SU-DHL-6 (cell line): Measurements from ENCODE around the gene PDP2.

Experiments
- H2AFZ ChIP-seq: fragments of 200-600 bp; sonication (generic); 2 replicates; pipeline ENCODE4 v1.6.1; 2014; ENCODE audit warnings: low read depth, mild to moderate bottlenecking, moderate library complexity, mixed read lengths, antibody characterized with exemption, low read length; ENCODE audit not compliant: severe bottlenecking
- H3F3A ChIP-seq: fragments of 200-600 bp; shearing (Covaris generic); 2 replicates; pipeline ENCODE4 v1.6.0; 2016; ENCODE audit warnings: antibody characterized with exemption, mild to moderate bottlenecking; ENCODE audit not compliant: insufficient read depth
- H3K27ac ChIP-seq: fragments of 200-600 bp; sonication (generic); 2 replicates; pipeline ENCODE4 v1.5.1; 2016; ENCODE audit warnings: low read depth, mild to moderate bottlenecking, low read length, moderate library complexity, mixed read lengths
- H3K27me3 ChIP-seq: fragments of 200-600 bp; sonication (generic), shearing (Covaris generic); 2 replicates; pipeline ENCODE4 v1.6.0; 2014; ENCODE audit warnings: mild to moderate bottlenecking, low read length
- H3K36me3 ChIP-seq: fragments of 200-600 bp; sonication (generic); 2 replicates; pipeline ENCODE4 v1.6.1; 2014; ENCODE audit warnings: mild to moderate bottlenecking, low read length, mixed read lengths
- H3K4me2 ChIP-seq: fragments of 300-600, 200-600 bp; shearing (Covaris generic), sonication (generic); 2 replicates; pipeline ENCODE4 v1.6.0; 2014; ENCODE audit warnings: low read length, low read depth, mild to moderate bottlenecking; ENCODE audit not compliant: poor library complexity, severe bottlenecking
- H3K4me3 ChIP-seq: fragments of 200-600 bp; sonication (generic); 2 replicates; pipeline ENCODE4 v1.5.1; 2014; ENCODE audit warnings: antibody characterized with exemption, low read length, mild to moderate bottlenecking, mixed read lengths; ENCODE audit not compliant: insufficient read depth, poor library complexity, severe bottlenecking
- H3K79me2 ChIP-seq: fragments of 200-600 bp; sonication (generic); 2 replicates; pipeline ENCODE4 v1.6.1; 2014; ENCODE audit warnings: mild to moderate bottlenecking, low read length, moderate library complexity; ENCODE audit not compliant: insufficient read depth
- H3K9ac ChIP-seq: fragments of 200-600 bp; sonication (generic); 2 replicates; pipeline ENCODE4 v1.7.0; 2014; ENCODE audit warnings: mild to moderate bottlenecking, low read length
- H3K9me2 ChIP-seq: fragments of 200-600 bp; sonication (generic); replicated peaks from 2 replicates; pipeline ENCODE4 v1.6.1; 2014; ENCODE audit warnings: low read length; ENCODE audit not compliant: insufficient read depth
- H3K9me3 ChIP-seq: fragments of 200-600 bp; sonication (generic); 2 replicates; pipeline ENCODE4 v1.6.1; 2014; ENCODE audit warnings: low read length, mixed read lengths; ENCODE audit not compliant: insufficient read depth
- H4K20me1 ChIP-seq: fragments of 200-600 bp; sonication (generic); 2 replicates; pipeline ENCODE4 v1.6.1; 2014; ENCODE audit warnings: low read depth, mild to moderate bottlenecking, antibody characterized with exemption, low read length, moderate library complexity, mixed read lengths
- CTCF ChIP-seq: fragments of 200-600 bp; sonication (generic); IDR thresholded peaks from one replicate; pipeline ENCODE4 v1.5.1; 2017; ENCODE audit warnings: antibody characterized with exemption, mild to moderate bottlenecking, low read length, moderate library complexity; ENCODE audit not compliant: insufficient read depth, poor library complexity, severe bottlenecking
- EZH2phosphoT487 ChIP-seq: fragments of 200-600 bp; sonication (generic), shearing (Covaris generic); conservative IDR thresholded peaks from 2 replicates; pipeline ENCODE4 v1.6.1; 2018; ENCODE audit warnings: mild to moderate bottlenecking, antibody characterized with exemption, low read length, moderate library complexity, mixed read lengths

PDP2 gene

GRCh38 chr16:66889622-66890021 is 9.3 kb downstream of the PDP2 start:
- no peaks in the 10 kb centered on the region for H4K20me1 ChIP-seq
- H2AFZ ChIP-seq, result no peak overlapping the region

DNA sequence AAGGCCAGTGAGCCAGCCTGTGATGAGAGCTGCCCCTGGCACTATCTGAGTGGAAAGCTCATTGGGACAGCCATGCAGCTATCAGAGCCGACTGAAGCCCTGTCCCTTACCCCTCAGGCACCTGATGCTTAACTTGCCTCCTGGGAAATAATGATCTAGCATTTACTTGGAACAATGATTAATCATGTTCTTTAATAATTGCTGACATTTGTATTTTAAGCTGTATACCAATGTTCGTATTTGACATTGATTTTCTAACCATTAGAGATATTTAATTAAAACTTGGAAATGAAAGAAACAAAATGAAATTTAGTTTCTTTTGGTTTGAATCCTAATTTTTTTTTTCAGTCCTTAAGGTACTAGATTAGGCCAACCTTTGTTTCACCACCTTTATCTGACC is 10.5 kb downstream of the PDP2 start:
- H3K9me2 ChIP-seq, result no peaks in the 10 kb centered on the region
- no peak overlapping the region for H3K4me3 ChIP-seq
- no peak overlapping the region for H2AFZ ChIP-seq
- H3K27me3 ChIP-seq, result no peaks in the 10 kb centered on the region
- H3K4me2 ChIP-seq, result no peak overlapping the region
- TF ChIP-seq EZH2phosphoT487 (no peak), CTCF (no peak)
- no peaks in the 10 kb centered on the region for H3K9me3 ChIP-seq
- H3K9ac ChIP-seq, result no peak overlapping the region
- peaks cover 2% of the 10 kb centered on the region; the same call in 1 of the 2 replicates for H3K36me3 ChIP-seq
- H3K79me2 ChIP-seq, result no peaks in the 10 kb centered on the region
- H4K20me1 ChIP-seq, result no peaks in the 10 kb centered on the region
- no peaks in the 10 kb centered on the region for H3F3A ChIP-seq
- no peak overlapping the region for H3K27ac ChIP-seq

More at GRCh38 chr16:66889622-66890021, 9.3 kb downstream of the PDP2 start:
- no peaks in the 10 kb centered on the region for H3F3A ChIP-seq
- TF ChIP-seq EZH2phosphoT487, result no peak
- no peak for TF ChIP-seq CTCF
- peaks cover 3% of the 10 kb centered on the region; the same call in 1 of the 2 replicates for H3K36me3 ChIP-seq
- no peaks in the 10 kb centered on the region for H3K27me3 ChIP-seq
- H3K4me2 ChIP-seq, result no peak overlapping the region
- no peaks in the 10 kb centered on the region for H3K9me3 ChIP-seq
- no peak overlapping the region for H3K4me3 ChIP-seq
- H3K9ac ChIP-seq, result no peak overlapping the region
- no peaks in the 10 kb centered on the region for H3K9me2 ChIP-seq
- H3K27ac ChIP-seq, result no peak overlapping the region
- H3K79me2 ChIP-seq, result no peaks in the 10 kb centered on the region

GRCh38 chr16:66891360-66891759 is 11.0 kb downstream of the PDP2 start:
- Histone ChIP-seq H3K79me2 (no peaks in the 10 kb centered on the region), H3F3A (no peaks in the 10 kb centered on the region), H3K36me3 (no peaks in the 10 kb centered on the region), H4K20me1 (no peaks in the 10 kb centered on the region), H3K9ac (no peak overlapping the region), H3K9me2 (no peaks in the 10 kb centered on the region), H3K27me3 (no peaks in the 10 kb centered on the region), H3K4me2 (no peak overlapping the region), H3K9me3 (no peaks in the 10 kb centered on the region), H3K4me3 (no peak overlapping the region), H2AFZ (no peak overlapping the region), H3K27ac (no peak overlapping the region)
- TF ChIP-seq EZH2phosphoT487 (no peak), CTCF (no peak)

- no peaks in the 10 kb centered on the region for H3K36me3 ChIP-seq
- H4K20me1 ChIP-seq, result no peaks in the 10 kb centered on the region
- H3K9me3 ChIP-seq, result no peaks in the 10 kb centered on the region
- no peak overlapping the region for H3K27ac ChIP-seq
- H3K9me2 ChIP-seq, result no peaks in the 10 kb centered on the region
- H3F3A ChIP-seq, result no peaks in the 10 kb centered on the region
- TF ChIP-seq CTCF (no peak), EZH2phosphoT487 (no peak)
- no peaks in the 10 kb centered on the region for H3K27me3 ChIP-seq
- H3K4me3 ChIP-seq, result no peak overlapping the region
- H3K79me2 ChIP-seq, result no peaks in the 10 kb centered on the region
- H2AFZ ChIP-seq, result no peak overlapping the region
- H3K9ac ChIP-seq, result no peak overlapping the region
- H3K4me2 ChIP-seq, result no peak overlapping the region
Measured at GRCh38 chr16:66891797-66892196, 11.5 kb downstream of the PDP2 start.
